HCT116 (cell line): ENCODE results near the gene DNM1L.

Source experiments
- EGR1 ChIP-seq: IDR thresholded peaks from 2 replicates; pipeline ENCODE4 v1.6.1; 2012; ENCODE audit warnings: low read depth
- JUND ChIP-seq: IDR thresholded peaks from 2 replicates; pipeline ENCODE4 v1.6.1; 2012
- POLR2A ChIP-seq: IDR thresholded peaks from 2 replicates; pipeline ENCODE4 v1.7.0; 2011; ENCODE audit warnings: borderline replicate concordance; ENCODE audit not compliant: insufficient read depth, insufficient read length; ENCODE audit errors: extremely low read depth
- POLR2AphosphoS5 ChIP-seq: IDR thresholded peaks from 2 replicates; pipeline ENCODE4 v1.6.1; 2011; ENCODE audit warnings: mild to moderate bottlenecking, low read depth, low read length, moderate library complexity
- TCF7L2 ChIP-seq: IDR thresholded peaks from 2 replicates; pipeline ENCODE4 v1.7.0; 2011; ENCODE audit warnings: borderline replicate concordance, inconsistent platforms; ENCODE audit not compliant: insufficient read depth, insufficient read length; ENCODE audit errors: extremely low read depth
- YY1 ChIP-seq: IDR thresholded peaks from 2 replicates; pipeline ENCODE4 v1.6.1; 2011; ENCODE audit warnings: low read length, low read depth, moderate library complexity, mild to moderate bottlenecking; ENCODE audit not compliant: insufficient replicate concordance; ENCODE audit errors: extremely low read depth
- TF ChIP-seq, protein P1 (sequence below), 3 experiments: fragments of 200-600 bp in 1 of 3; sonication (generic) in 1 of 3; IDR thresholded peaks in 2 of 3; conservative IDR thresholded peaks in 1 of 3; 2 replicates each; pipeline ENCODE4 v1.5.1; 2012 to 2017; ENCODE audit warnings: low read depth in 2 of 3, low read length in 2 of 3, antibody characterized with exemption in 1 of 3, borderline replicate concordance in 1 of 3, control low read depth in 1 of 3, mild to moderate bottlenecking in 1 of 3, mixed read lengths in 1 of 3, mixed run types in 1 of 3, moderate library complexity in 1 of 3; ENCODE audit not compliant: insufficient read depth in 1 of 3

- TF ChIP-seq, protein P1, sequence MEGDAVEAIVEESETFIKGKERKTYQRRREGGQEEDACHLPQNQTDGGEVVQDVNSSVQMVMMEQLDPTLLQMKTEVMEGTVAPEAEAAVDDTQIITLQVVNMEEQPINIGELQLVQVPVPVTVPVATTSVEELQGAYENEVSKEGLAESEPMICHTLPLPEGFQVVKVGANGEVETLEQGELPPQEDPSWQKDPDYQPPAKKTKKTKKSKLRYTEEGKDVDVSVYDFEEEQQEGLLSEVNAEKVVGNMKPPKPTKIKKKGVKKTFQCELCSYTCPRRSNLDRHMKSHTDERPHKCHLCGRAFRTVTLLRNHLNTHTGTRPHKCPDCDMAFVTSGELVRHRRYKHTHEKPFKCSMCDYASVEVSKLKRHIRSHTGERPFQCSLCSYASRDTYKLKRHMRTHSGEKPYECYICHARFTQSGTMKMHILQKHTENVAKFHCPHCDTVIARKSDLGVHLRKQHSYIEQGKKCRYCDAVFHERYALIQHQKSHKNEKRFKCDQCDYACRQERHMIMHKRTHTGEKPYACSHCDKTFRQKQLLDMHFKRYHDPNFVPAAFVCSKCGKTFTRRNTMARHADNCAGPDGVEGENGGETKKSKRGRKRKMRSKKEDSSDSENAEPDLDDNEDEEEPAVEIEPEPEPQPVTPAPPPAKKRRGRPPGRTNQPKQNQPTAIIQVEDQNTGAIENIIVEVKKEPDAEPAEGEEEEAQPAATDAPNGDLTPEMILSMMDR (IDR thresholded peaks at IDR 0.05 in 2 of 3, conservative IDR thresholded peaks at IDR 0.05 in 1 of 3; ENCODE audit: borderline replicate concordance in 1 of 3, insufficient read depth in 1 of 3, low read depth in 2 of 3, low read length in 2 of 3) = no peak
- TF ChIP-seq YY1 (no peak), TCF7L2 (no peak), EGR1 (no peak), POLR2AphosphoS5 (no peak), POLR2A (no peak), JUND (no peak)
These were observed 82.6 kb downstream of the DNM1L start for GRCh38 chr12:32761716-32762115.
